Vagina (tissue), 2 donors: Measurements from ENCODE around the gene OR5AN1.
"Not testable (repeated sequence)": the region's sequence is repeated elsewhere in the genome, so short reads cannot be mapped to it uniquely, and the experiment has no call there.

Source experiments
- POLR2A ChIP-seq, 2 donors: fragments of 450-650 bp; IDR thresholded peaks; one replicate each; pipeline ENCODE4 v1.6.1; 2017; ENCODE audit warnings: antibody characterized with exemption in 2 of 2, mild to moderate bottlenecking in 2 of 2, moderate library complexity in 2 of 2
- TF ChIP-seq, protein P1 (sequence below), 3 experiments: fragments of 450-650 bp in 2 of 3; fragments of 200-600 bp in 1 of 3; sonication (generic) in 1 of 3; IDR thresholded peaks; one replicate each; pipeline ENCODE4 v1.5.1; 2017 to 2019; ENCODE audit warnings: antibody characterized with exemption in 3 of 3, mild to moderate bottlenecking in 2 of 3, moderate library complexity in 2 of 3

- TF ChIP-seq, protein P1, sequence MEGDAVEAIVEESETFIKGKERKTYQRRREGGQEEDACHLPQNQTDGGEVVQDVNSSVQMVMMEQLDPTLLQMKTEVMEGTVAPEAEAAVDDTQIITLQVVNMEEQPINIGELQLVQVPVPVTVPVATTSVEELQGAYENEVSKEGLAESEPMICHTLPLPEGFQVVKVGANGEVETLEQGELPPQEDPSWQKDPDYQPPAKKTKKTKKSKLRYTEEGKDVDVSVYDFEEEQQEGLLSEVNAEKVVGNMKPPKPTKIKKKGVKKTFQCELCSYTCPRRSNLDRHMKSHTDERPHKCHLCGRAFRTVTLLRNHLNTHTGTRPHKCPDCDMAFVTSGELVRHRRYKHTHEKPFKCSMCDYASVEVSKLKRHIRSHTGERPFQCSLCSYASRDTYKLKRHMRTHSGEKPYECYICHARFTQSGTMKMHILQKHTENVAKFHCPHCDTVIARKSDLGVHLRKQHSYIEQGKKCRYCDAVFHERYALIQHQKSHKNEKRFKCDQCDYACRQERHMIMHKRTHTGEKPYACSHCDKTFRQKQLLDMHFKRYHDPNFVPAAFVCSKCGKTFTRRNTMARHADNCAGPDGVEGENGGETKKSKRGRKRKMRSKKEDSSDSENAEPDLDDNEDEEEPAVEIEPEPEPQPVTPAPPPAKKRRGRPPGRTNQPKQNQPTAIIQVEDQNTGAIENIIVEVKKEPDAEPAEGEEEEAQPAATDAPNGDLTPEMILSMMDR (IDR thresholded peaks at IDR 0.05), result not testable (repeated sequence)
- not testable (repeated sequence) for TF ChIP-seq POLR2A (IDR thresholded peaks at IDR 0.05)
Measured at GRCh38 chr11:59372324-59372723, 13.6 kb downstream of the OR5AN1 start.
